HCT116 (cell line): Measurements from ENCODE around the gene ELP6. TPM values are rescaled to one million over a fixed set of nuclear protein-coding genes. Genes with fewer than 3 reads are reported as not detected.

Source experiments
- ATAC-seq: fragments of 200-7000 bp; cut with Tn5 transposase; 2 replicates; pipeline ENCODE4 v1.9.1; 2020; ENCODE audit warnings: mild to moderate bottlenecking, moderate library complexity
- BruUV-seq: library from RNA; stranded (reverse); fragments of 400-500 nt; replicated peaks from 2 replicates; lab custom pipeline; 2021; lab: Mats Ljungman, UMichigan
- CTCF ChIA-PET: fragments of 300-600 bp; sonication (Branson Sonifier 250); formaldehyde crosslinking; loops from one replicate; lab custom pipeline; 2021; ENCODE audit warnings: antibody characterized with exemption; lab: Charles Lee
- POLR2A ChIA-PET: fragments of 300-600, 350-600 bp; sonication (Branson Sonifier 250); formaldehyde crosslinking; loops from one replicate; lab custom pipeline; 2021; ENCODE audit warnings: antibody characterized with exemption; lab: Charles Lee
- RAD21 ChIA-PET, 2 experiments: fragments of 300-600 bp; sonication (Branson Sonifier 250); formaldehyde crosslinking; loops; one replicate each; lab custom pipeline; 2023; ENCODE audit warnings: low total read pairs in 2 of 2; ENCODE audit not compliant: uncharacterized antibody in 2 of 2, unreplicated experiment in 2 of 2, low non-redundant PET in 1 of 2; lab: Charles Lee
- DNase-seq: peaks from one replicate; pipeline ENCODE4 v3.0.0-alpha.2; 2010; ENCODE audit warnings: low read depth, low spot score
- H2AFZ ChIP-seq: fragments of 200-600 bp; shearing (Covaris generic), sonication (generic); 2 replicates; pipeline ENCODE4 v1.6.1; 2017; ENCODE audit warnings: low read depth, mixed run types, mixed read lengths, antibody characterized with exemption, low read length; ENCODE audit not compliant: poor library complexity, severe bottlenecking
- H3K27ac ChIP-seq: 2 replicates; pipeline ENCODE4 v1.5.1; 2012; ENCODE audit warnings: low read depth, low read length
- H3K27me3 ChIP-seq: fragments of 200-600 bp; sonication (generic); 2 replicates; pipeline ENCODE4 v1.6.1; 2016; ENCODE audit warnings: mixed run types, low read length, mixed read lengths; ENCODE audit not compliant: insufficient read depth
- H3K36me3 ChIP-seq, 2 experiments: fragments of 200-500 bp in 1 of 2; fragments of 200-600 bp in 1 of 2; sonication (Bioruptor generic) in 1 of 2; sonication (generic) in 1 of 2; 2 replicates each; pipeline versions ENCODE4 v1.5.1 to v1.6.1; 2014 to 2016; ENCODE audit warnings: low read length in 2 of 2, inconsistent platforms in 1 of 2, mixed read lengths in 1 of 2, mixed run types in 1 of 2; ENCODE audit not compliant: insufficient read depth in 2 of 2, control insufficient read depth in 1 of 2
- H3K4me1 ChIP-seq, 2 experiments: fragments of 200-600 bp in 1 of 2; sonication (generic) in 1 of 2; 2 replicates each; pipeline versions ENCODE4 v1.5.1 to v1.6.1; 2012 to 2017; ENCODE audit warnings: low read length in 2 of 2, inconsistent platforms in 1 of 2, mild to moderate bottlenecking in 1 of 2, mixed read lengths in 1 of 2, mixed run types in 1 of 2, moderate library complexity in 1 of 2; ENCODE audit not compliant: insufficient read depth in 2 of 2, control insufficient read depth in 1 of 2
- H3K4me2 ChIP-seq: fragments of 200-600 bp; sonication (generic); 2 replicates; pipeline ENCODE4 v1.6.1; 2017; ENCODE audit warnings: mixed run types, low read length, mixed read lengths
- H3K4me3 ChIP-seq, 2 experiments: fragments of 200-600 bp in 1 of 2; sonication (generic) in 1 of 2; replicated peaks in 1 of 2; 2 replicates each; pipeline ENCODE4 v1.5.1; 2011 to 2016; ENCODE audit warnings: low read length in 2 of 2, control low read depth in 1 of 2, low read depth in 1 of 2, mild to moderate bottlenecking in 1 of 2, mixed read lengths in 1 of 2, mixed run types in 1 of 2
- H3K79me2 ChIP-seq: fragments of 200-600 bp; sonication (generic); 2 replicates; pipeline ENCODE4 v1.6.1; 2017; ENCODE audit warnings: mild to moderate bottlenecking, mixed run types, low read length, moderate library complexity, mixed read lengths; ENCODE audit not compliant: insufficient read depth
- H3K9ac ChIP-seq: fragments of 200-600 bp; sonication (generic); 2 replicates; pipeline ENCODE4 v1.6.1; 2016; ENCODE audit warnings: low read length, mixed read lengths
- H3K9me2 ChIP-seq: fragments of 200-600 bp; sonication (generic), shearing (Covaris generic); 2 replicates; pipeline ENCODE4 v1.6.1; 2017; ENCODE audit warnings: mixed run types, mild to moderate bottlenecking, moderate library complexity; ENCODE audit not compliant: insufficient read depth
- H3K9me3 ChIP-seq, 2 experiments: fragments of 200-500 bp in 1 of 2; fragments of 200-600 bp in 1 of 2; sonication (Bioruptor generic) in 1 of 2; sonication (generic) in 1 of 2; 2 replicates each; pipeline ENCODE4 v1.6.1; 2014 to 2017; ENCODE audit warnings: low read length in 2 of 2, mixed read lengths in 2 of 2, inconsistent platforms in 1 of 2, low read depth in 1 of 2, mild to moderate bottlenecking in 1 of 2, mixed run types in 1 of 2, moderate library complexity in 1 of 2; ENCODE audit not compliant: control insufficient read depth in 1 of 2, insufficient read depth in 1 of 2
- H4K20me1 ChIP-seq: fragments of 200-600 bp; sonication (generic), shearing (Covaris generic); 2 replicates; pipeline ENCODE4 v1.6.1; 2017; ENCODE audit warnings: mixed run types, mild to moderate bottlenecking, moderate library complexity; ENCODE audit not compliant: insufficient read depth
- ATF3 ChIP-seq: IDR thresholded peaks from 2 replicates; pipeline ENCODE4 v1.6.1; 2012
- CBX3 ChIP-seq: IDR thresholded peaks from 2 replicates; pipeline ENCODE4 v1.6.1; 2012; ENCODE audit warnings: low read depth
- EGR1 ChIP-seq: IDR thresholded peaks from 2 replicates; pipeline ENCODE4 v1.6.1; 2012; ENCODE audit warnings: low read depth
- FOSL1 ChIP-seq: IDR thresholded peaks from 2 replicates; pipeline ENCODE4 v1.6.1; 2012; ENCODE audit warnings: low read depth
- MAX ChIP-seq: IDR thresholded peaks from 2 replicates; pipeline ENCODE4 v1.6.1; 2012
- SP1 ChIP-seq: IDR thresholded peaks from 2 replicates; pipeline ENCODE4 v1.6.1; 2012; ENCODE audit warnings: low read depth
- SRF ChIP-seq: IDR thresholded peaks from 2 replicates; pipeline ENCODE4 v1.6.1; 2012; ENCODE audit warnings: low read depth
- TCF7L2 ChIP-seq: IDR thresholded peaks from 2 replicates; pipeline ENCODE4 v1.7.0; 2011; ENCODE audit warnings: borderline replicate concordance, inconsistent platforms; ENCODE audit not compliant: insufficient read depth, insufficient read length; ENCODE audit errors: extremely low read depth
- YY1 ChIP-seq: IDR thresholded peaks from 2 replicates; pipeline ENCODE4 v1.6.1; 2011; ENCODE audit warnings: low read length, low read depth, moderate library complexity, mild to moderate bottlenecking; ENCODE audit not compliant: insufficient replicate concordance; ENCODE audit errors: extremely low read depth
- ZBTB33 ChIP-seq: IDR thresholded peaks from 2 replicates; pipeline ENCODE4 v1.6.1; 2011; ENCODE audit warnings: mild to moderate bottlenecking, low read length, moderate library complexity; ENCODE audit not compliant: insufficient replicate concordance; ENCODE audit errors: extremely low read depth
- ZNF274 ChIP-seq: fragments of 200-500 bp; sonication (Bioruptor generic); IDR thresholded peaks from 2 replicates; pipeline ENCODE4 v1.6.1; 2014; ENCODE audit warnings: mild to moderate bottlenecking, low read depth, low read length, inconsistent platforms
- intact Hi-C: fragments of 100-400 bp; cut with micrococcal nuclease; formaldehyde crosslinking; loops from 2 replicates; pipeline ENCODE4 v1.10.0; 2022
- total RNA-seq: library from RNA; stranded (reverse); gene quantifications from one replicate; pipeline ENCODE4 v1.2.1, GENCODE V29; 2021; ENCODE audit not compliant: unreplicated experiment

The ELP6 gene
- total RNA-seq, 1 experiment from 2014 or later: 38.8 TPM

GRCh38 chr3:47479826-47480160, 33.7 kb downstream of the ELP6 start (continued):
- TF ChIP-seq YY1 (no peak), ZBTB33 (no peak), SRF (no peak), CBX3 (no peak), TCF7L2 (no peak), FOSL1 (no peak), ATF3 (no peak)

- no peaks in the 10 kb centered on the region for H3K27me3 ChIP-seq
- ATAC-seq: no peak
- no peaks in the 10 kb centered on the region; the same call in 1 of the 2 replicates for H4K20me1 ChIP-seq
- no peak overlapping the region for H3K4me3 ChIP-seq
- POLR2A ChIA-PET: no interaction called here
- H3K9ac ChIP-seq: no peak overlapping the region
- H3K27ac ChIP-seq: no peak overlapping the region
- RAD21 ChIA-PET: no interaction called here
- H3K4me2 ChIP-seq: no peak overlapping the region
- intact Hi-C loops: no loop called here
- BruUV-seq: no TSS peak
- H3K9me3 ChIP-seq: no peaks in the 10 kb centered on the region
- H3K9me2 ChIP-seq: no peaks in the 10 kb centered on the region
- H3K79me2 ChIP-seq: peaks cover 25% of the 10 kb centered on the region
- no peaks in the 10 kb centered on the region for H3K36me3 ChIP-seq
- CTCF ChIA-PET: no interaction called here
- TF ChIP-seq SP1 (no peak), EGR1 (no peak), SRF (no peak), ZNF274 (no peak), MAX (no peak), FOSL1 (no peak)
- TF ChIP-seq, all 23 proteins: peak for 0
- no peak overlapping the region for H2AFZ ChIP-seq
- H3K4me1 ChIP-seq: peaks cover 2 to 24% of the 10 kb centered on the region in 2 experiments; a peak in 2 of 4 replicates
- no peak for DNase-seq
These were observed 35.5 kb downstream of the ELP6 start for GRCh38 chr3:47478022-47478421.
